ENCODE data around the gene SAMD5. TPM values are rescaled to one million over a fixed set of nuclear protein-coding genes. Genes with fewer than 3 reads are reported as not detected.

Gene SAMD5
- total RNA-seq, 1 experiment from 2014 or later: 6.1 TPM

GRCh38 chr6:147569788-147570187 lies 61.3 kb downstream of the SAMD5 start:
- no peak for DNase-seq (ENCODE audit: low spot score)
- no TSS peak for BruUV-seq (replicated peaks)
- Histone ChIP-seq H3K36me3 (ENCODE audit: insufficient read depth, low read length, poor library complexity, severe bottlenecking) (no peaks in the 10 kb centered on the region), H3K4me3 (ENCODE audit: low read depth, low read length, poor library complexity, severe bottlenecking) (no peak overlapping the region), H3K4me1 (ENCODE audit: insufficient read depth, low read length, poor library complexity, severe bottlenecking) (peaks cover 18% of the 10 kb centered on the region), H3K27me3 (replicated peaks; ENCODE audit: insufficient read depth, low read depth, low read length, poor library complexity) (no peaks in the 10 kb centered on the region), H3K9me3 (ENCODE audit: low read depth, low read length, poor library complexity, severe bottlenecking) (no peaks in the 10 kb centered on the region), H3K27ac (ENCODE audit: low read depth, low read length, poor library complexity, severe bottlenecking) (no peak overlapping the region)
- ChIA-PET POLR2A (ENCODE audit: low non-redundant PET) (no interaction called here), CTCF (no interaction called here)
- TF ChIP-seq EZH2 (IDR thresholded peaks at IDR 0.05; ENCODE audit: borderline replicate concordance, low read depth, low read length, poor library complexity, severe bottlenecking): no peak
- TF ChIP-seq, protein P1, sequence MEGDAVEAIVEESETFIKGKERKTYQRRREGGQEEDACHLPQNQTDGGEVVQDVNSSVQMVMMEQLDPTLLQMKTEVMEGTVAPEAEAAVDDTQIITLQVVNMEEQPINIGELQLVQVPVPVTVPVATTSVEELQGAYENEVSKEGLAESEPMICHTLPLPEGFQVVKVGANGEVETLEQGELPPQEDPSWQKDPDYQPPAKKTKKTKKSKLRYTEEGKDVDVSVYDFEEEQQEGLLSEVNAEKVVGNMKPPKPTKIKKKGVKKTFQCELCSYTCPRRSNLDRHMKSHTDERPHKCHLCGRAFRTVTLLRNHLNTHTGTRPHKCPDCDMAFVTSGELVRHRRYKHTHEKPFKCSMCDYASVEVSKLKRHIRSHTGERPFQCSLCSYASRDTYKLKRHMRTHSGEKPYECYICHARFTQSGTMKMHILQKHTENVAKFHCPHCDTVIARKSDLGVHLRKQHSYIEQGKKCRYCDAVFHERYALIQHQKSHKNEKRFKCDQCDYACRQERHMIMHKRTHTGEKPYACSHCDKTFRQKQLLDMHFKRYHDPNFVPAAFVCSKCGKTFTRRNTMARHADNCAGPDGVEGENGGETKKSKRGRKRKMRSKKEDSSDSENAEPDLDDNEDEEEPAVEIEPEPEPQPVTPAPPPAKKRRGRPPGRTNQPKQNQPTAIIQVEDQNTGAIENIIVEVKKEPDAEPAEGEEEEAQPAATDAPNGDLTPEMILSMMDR (conservative IDR thresholded peaks at IDR 0.05; ENCODE audit: low read depth, low read length): no peak
- intact Hi-C loops (cut with micrococcal nuclease; ENCODE audit: unreplicated experiment): no loop called here

GRCh38 chr6:147570681-147571080 lies 62.2 kb downstream of the SAMD5 start:
- POLR2A ChIA-PET (ENCODE audit: low non-redundant PET): no interaction called here

DNA sequence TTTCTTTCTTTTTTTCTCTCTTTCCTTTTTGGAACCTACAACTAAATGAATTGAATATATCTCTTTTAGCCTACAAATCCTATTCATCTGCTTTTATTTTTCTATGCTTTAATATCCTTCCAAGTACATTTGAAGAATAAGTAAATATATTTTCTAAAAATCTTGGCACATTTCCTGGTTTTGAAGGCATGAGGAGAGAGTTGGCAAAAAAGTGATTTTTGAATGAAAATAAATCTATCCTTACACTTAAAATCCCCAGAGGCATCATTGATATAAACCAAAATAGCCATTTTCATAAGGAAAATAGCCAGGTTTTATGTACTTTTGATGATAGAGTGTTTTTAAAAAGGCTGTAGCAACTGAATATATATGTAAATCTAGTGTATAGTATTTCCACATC lies 69.0 kb downstream of the SAMD5 start:
- no TSS peak for BruUV-seq (replicated peaks)
- intact Hi-C loops (cut with micrococcal nuclease; ENCODE audit: unreplicated experiment): no loop called here
- Histone ChIP-seq H3K36me3 (ENCODE audit: insufficient read depth, low read length, poor library complexity, severe bottlenecking) (no peaks in the 10 kb centered on the region), H3K27ac (ENCODE audit: low read depth, low read length, poor library complexity, severe bottlenecking) (no peak overlapping the region), H3K4me1 (ENCODE audit: insufficient read depth, low read length, poor library complexity, severe bottlenecking) (no peaks in the 10 kb centered on the region), H3K27me3 (replicated peaks; ENCODE audit: insufficient read depth, low read depth, low read length, poor library complexity) (no peaks in the 10 kb centered on the region), H3K9me3 (ENCODE audit: low read depth, low read length, poor library complexity, severe bottlenecking) (peaks cover 6% of the 10 kb centered on the region), H3K4me3 (ENCODE audit: low read depth, low read length, poor library complexity, severe bottlenecking) (no peak overlapping the region)
- POLR2A ChIA-PET (ENCODE audit: low non-redundant PET): no interaction called here
- TF ChIP-seq, protein P1 (conservative IDR thresholded peaks at IDR 0.05; ENCODE audit: low read depth, low read length): no peak
- no peak for TF ChIP-seq EZH2 (IDR thresholded peaks at IDR 0.05; ENCODE audit: borderline replicate concordance, low read depth, low read length, poor library complexity, severe bottlenecking)
- no peak for DNase-seq (ENCODE audit: low spot score)
- CTCF ChIA-PET: no interaction called here

More at GRCh38 chr6:147570681-147571080, 62.2 kb downstream of the SAMD5 start:
- intact Hi-C loops (cut with micrococcal nuclease; ENCODE audit: unreplicated experiment): no loop called here
- Histone ChIP-seq H3K9me3 (ENCODE audit: low read depth, low read length, poor library complexity, severe bottlenecking) (no peaks in the 10 kb centered on the region), H3K27ac (ENCODE audit: low read depth, low read length, poor library complexity, severe bottlenecking) (no peak overlapping the region), H3K27me3 (replicated peaks; ENCODE audit: insufficient read depth, low read depth, low read length, poor library complexity) (no peaks in the 10 kb centered on the region), H3K4me1 (ENCODE audit: insufficient read depth, low read length, poor library complexity, severe bottlenecking) (peaks cover 17% of the 10 kb centered on the region), H3K36me3 (ENCODE audit: insufficient read depth, low read length, poor library complexity, severe bottlenecking) (no peaks in the 10 kb centered on the region), H3K4me3 (ENCODE audit: low read depth, low read length, poor library complexity, severe bottlenecking) (no peak overlapping the region)
- no peak for DNase-seq (ENCODE audit: low spot score)
- no peak for TF ChIP-seq EZH2 (IDR thresholded peaks at IDR 0.05; ENCODE audit: borderline replicate concordance, low read depth, low read length, poor library complexity, severe bottlenecking)
- CTCF ChIA-PET: no interaction called here
- no TSS peak for BruUV-seq (replicated peaks)

DNA sequence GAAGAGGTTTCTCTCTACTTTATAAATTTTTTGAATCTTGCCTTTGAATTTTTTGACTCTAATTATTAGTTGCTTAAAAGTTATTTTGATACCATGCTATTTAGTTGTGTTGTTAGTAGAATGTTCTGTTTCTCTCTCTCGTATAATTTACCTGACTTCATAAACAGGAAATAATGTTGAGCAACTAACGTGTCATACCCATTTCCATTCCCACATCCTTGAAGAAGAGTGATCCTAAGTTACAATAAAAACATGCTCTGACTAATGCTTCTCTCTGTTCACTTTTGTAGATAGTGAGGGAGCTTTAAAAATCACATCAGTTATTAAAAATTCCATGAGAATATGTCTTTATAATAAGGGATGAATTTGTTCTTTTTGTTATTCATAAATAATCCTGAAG lies 69.7 kb downstream of the SAMD5 start:
- Histone ChIP-seq H3K27ac (ENCODE audit: low read depth, low read length, poor library complexity, severe bottlenecking) (no peak overlapping the region), H3K4me3 (ENCODE audit: low read depth, low read length, poor library complexity, severe bottlenecking) (no peak overlapping the region), H3K36me3 (ENCODE audit: insufficient read depth, low read length, poor library complexity, severe bottlenecking) (no peaks in the 10 kb centered on the region), H3K4me1 (ENCODE audit: insufficient read depth, low read length, poor library complexity, severe bottlenecking) (no peaks in the 10 kb centered on the region), H3K9me3 (ENCODE audit: low read depth, low read length, poor library complexity, severe bottlenecking) (peaks cover 6% of the 10 kb centered on the region), H3K27me3 (replicated peaks; ENCODE audit: insufficient read depth, low read depth, low read length, poor library complexity) (no peaks in the 10 kb centered on the region)
- intact Hi-C loops (cut with micrococcal nuclease; ENCODE audit: unreplicated experiment): no loop called here
- ChIA-PET POLR2A (ENCODE audit: low non-redundant PET) (no interaction called here), CTCF (no interaction called here)
- no peak for DNase-seq (ENCODE audit: low spot score)
- BruUV-seq (replicated peaks): no TSS peak
- TF ChIP-seq, protein P1 (conservative IDR thresholded peaks at IDR 0.05; ENCODE audit: low read depth, low read length): no peak
- no peak for TF ChIP-seq EZH2 (IDR thresholded peaks at IDR 0.05; ENCODE audit: borderline replicate concordance, low read depth, low read length, poor library complexity, severe bottlenecking)
